AG04450 (cell line): Measurements from ENCODE around the gene BEND5. TPM values are rescaled to one million over a fixed set of nuclear protein-coding genes. Genes with fewer than 3 reads are reported as not detected.

Source experiments
- CTCF ChIA-PET: fragments of 300-600, 350-600 bp; formaldehyde crosslinking; extraction: SDS; loops from one replicate; lab custom pipeline; 2022; ENCODE audit warnings: antibody characterized with exemption, inconsistent platforms; lab: Charles Lee
- POLR2A ChIA-PET: fragments of 350-600 bp; formaldehyde crosslinking; extraction: SDS; loops from one replicate; lab custom pipeline; 2021; ENCODE audit warnings: antibody characterized with exemption, inconsistent platforms; lab: Yijun Ruan, JAX
- DNase-seq: peaks from one replicate; pipeline ENCODE4 v3.0.0-alpha.2; 2011; ENCODE audit warnings: low read depth, low spot score
- H3K27ac ChIP-seq: one replicate; pipeline ENCODE4 v1.5.1; 2012; ENCODE audit warnings: low read depth, low read length, control low read depth
- H3K27me3 ChIP-seq: one replicate; pipeline ENCODE4 v1.6.0; 2012; ENCODE audit warnings: low read length; ENCODE audit not compliant: control insufficient read depth, insufficient read depth
- H3K4me3 ChIP-seq: 2 replicates; pipeline ENCODE4 v1.5.1; 2011; ENCODE audit warnings: mild to moderate bottlenecking, low read depth, low read length, control low read depth
- H3K9me3 ChIP-seq: 2 replicates; pipeline ENCODE4 v1.5.1; 2012; ENCODE audit warnings: low read length; ENCODE audit not compliant: control insufficient read depth, insufficient read depth
- CTCF ChIP-seq: IDR thresholded peaks from 2 replicates; pipeline ENCODE4 v1.5.1; 2011; ENCODE audit warnings: low read depth, low read length, control low read depth, inconsistent platforms
- polyA plus RNA-seq: library from polyadenylated mRNA; depleted of rRNA; stranded (reverse); fragments of >200 nt; gene quantifications from 2 replicates; pipeline ENCODE4 v1.2.3, GENCODE V29; 2011

Gene BEND5
- polyA plus RNA-seq, 1 experiment, result 0.74 TPM

GRCh38 chr1:48717082-48717481 lies 59.6 kb downstream of the BEND5 start:
- no peak overlapping the region for H3K4me3 ChIP-seq
- no peak overlapping the region for H3K27ac ChIP-seq
- no peak for TF ChIP-seq CTCF
- DNase-seq, result no peak
- ChIA-PET CTCF (interaction anchor here (1.0 kb wide), 1 partner anchor 40 kb away, joined by 4 read pairs; no protein-coding TSS in a partner anchor), POLR2A (interaction anchor here (0.6 kb wide), 1 partner anchor 53 kb away, joined by 3 read pairs; no protein-coding TSS in a partner anchor)
- no peaks in the 10 kb centered on the region for H3K9me3 ChIP-seq
- no peaks in the 10 kb centered on the region for H3K27me3 ChIP-seq

- Histone ChIP-seq H3K27me3 (no peaks in the 10 kb centered on the region), H3K4me3 (no peak overlapping the region), H3K9me3 (no peaks in the 10 kb centered on the region), H3K27ac (no peak overlapping the region)
- ChIA-PET POLR2A (no interaction called here), CTCF (no interaction called here)
- no peak for TF ChIP-seq CTCF
- no peak for DNase-seq
Observed at GRCh38 chr1:48715921-48716320, 60.8 kb downstream of the BEND5 start.

GRCh38 chr1:48710915-48711314 lies 65.8 kb downstream of the BEND5 start:
- no peak for DNase-seq
- H3K27ac ChIP-seq, result no peak overlapping the region
- no peaks in the 10 kb centered on the region for H3K9me3 ChIP-seq
- no peak overlapping the region for H3K4me3 ChIP-seq
- ChIA-PET POLR2A (no interaction called here), CTCF (interaction anchor here (1.6 kb wide), 1 partner anchor 14 kb away, joined by 4 read pairs; no protein-coding TSS in a partner anchor)
- no peaks in the 10 kb centered on the region for H3K27me3 ChIP-seq
- TF ChIP-seq CTCF, result no peak

GRCh38 chr1:48710318-48710717 lies 66.4 kb downstream of the BEND5 start:
- H3K27ac ChIP-seq, result no peak overlapping the region
- no peaks in the 10 kb centered on the region for H3K9me3 ChIP-seq
- no peak for DNase-seq
- ChIA-PET POLR2A (no interaction called here), CTCF (interaction anchor here (1.6 kb wide), 1 partner anchor 14 kb away, joined by 4 read pairs; no protein-coding TSS in a partner anchor)
- no peak overlapping the region for H3K4me3 ChIP-seq
- no peaks in the 10 kb centered on the region for H3K27me3 ChIP-seq
- no peak for TF ChIP-seq CTCF

GRCh38 chr1:48704736-48705135 lies 72.0 kb downstream of the BEND5 start:
- no peak for TF ChIP-seq CTCF
- ChIA-PET CTCF (interaction anchor here (1.5 kb wide), 1 partner anchor 27 kb away, joined by 9 read pairs; no protein-coding TSS in a partner anchor), POLR2A (no interaction called here)
- DNase-seq, result no peak
- H3K27me3 ChIP-seq, result no peaks in the 10 kb centered on the region
- no peaks in the 10 kb centered on the region for H3K9me3 ChIP-seq
- H3K27ac ChIP-seq, result no peak overlapping the region
- H3K4me3 ChIP-seq, result no peak overlapping the region
